ENCODE data around the gene MGP. TPM values are rescaled to one million over a fixed set of nuclear protein-coding genes. Genes with fewer than 3 reads are reported as not detected.

The MGP gene
- total RNA-seq, 1 experiment from 2014 or later, result 4.8 TPM

GRCh38 chr12:14892726-14893505 is 7.3 kb upstream of the MGP start:
- Mint-ChIP-seq H3K27ac (ENCODE audit: low read depth, unreplicated experiment) (no peak overlapping the region), H3K36me3 (ENCODE audit: insufficient read depth, unreplicated experiment) (no peaks in the 10 kb centered on the region), H3K4me1 (ENCODE audit: insufficient read depth, unreplicated experiment) (peaks cover 8% of the 10 kb centered on the region), H3K9me3 (ENCODE audit: unreplicated experiment) (no peaks in the 10 kb centered on the region), H3K4me3 (ENCODE audit: unreplicated experiment) (no peak overlapping the region), H3K27me3 (ENCODE audit: insufficient read depth, unreplicated experiment) (peaks cover 9% of the 10 kb centered on the region)
- intact Hi-C loops (cut with micrococcal nuclease), result no loop called here
- DNase-seq (ENCODE audit: unreplicated experiment), result peak; percentile 16
- ChIA-PET POLR2A (interaction anchor here (1.9 kb wide), 1 partner anchor 8 kb away, joined by 9 read pairs; no protein-coding TSS in a partner anchor), CTCF (interaction anchor here (0.6 kb wide), 1 partner anchor 107 kb away, joined by 4 read pairs; no protein-coding TSS in a partner anchor)
- BruUV-seq (replicated peaks), result no TSS peak
- no peak for TF ChIP-seq CTCF (IDR thresholded peaks at IDR 0.05; ENCODE audit: unreplicated experiment)

- Mint-ChIP-seq H3K4me1 (ENCODE audit: insufficient read depth, unreplicated experiment) (peaks cover 8% of the 10 kb centered on the region), H3K36me3 (ENCODE audit: insufficient read depth, unreplicated experiment) (no peaks in the 10 kb centered on the region), H3K27me3 (ENCODE audit: insufficient read depth, unreplicated experiment) (peaks cover 16% of the 10 kb centered on the region), H3K9me3 (ENCODE audit: unreplicated experiment) (no peaks in the 10 kb centered on the region), H3K27ac (ENCODE audit: low read depth, unreplicated experiment) (no peak overlapping the region), H3K4me3 (ENCODE audit: unreplicated experiment) (no peak overlapping the region)
- no peak for DNase-seq (ENCODE audit: unreplicated experiment)
- ChIA-PET CTCF (interaction anchor here (0.5 to 1.3 kb wide), 2 partner anchors 8 to 704 kb away, joined by 3 to 4 read pairs; no protein-coding TSS in a partner anchor), POLR2A (interaction anchor here (0.9 to 1.5 kb wide), 2 partner anchors 12 to 17 kb away, joined by 3 to 7 read pairs; no protein-coding TSS in a partner anchor)
- no peak for TF ChIP-seq CTCF (IDR thresholded peaks at IDR 0.05; ENCODE audit: unreplicated experiment)
- no TSS peak for BruUV-seq (replicated peaks)
- intact Hi-C loops (cut with micrococcal nuclease), result no loop called here
Observed at GRCh38 chr12:14890701-14891100, 5.0 kb upstream of the MGP start.

GRCh38 chr12:14886271-14886670 is 617 bp upstream of the MGP start:
- peak; percentile 11 for DNase-seq (ENCODE audit: unreplicated experiment)
- Mint-ChIP-seq H3K27me3 (ENCODE audit: insufficient read depth, unreplicated experiment) (peaks cover 16% of the 10 kb centered on the region), H3K4me1 (ENCODE audit: insufficient read depth, unreplicated experiment) (peaks cover 19% of the 10 kb centered on the region), H3K36me3 (ENCODE audit: insufficient read depth, unreplicated experiment) (no peaks in the 10 kb centered on the region), H3K27ac (ENCODE audit: low read depth, unreplicated experiment) (no peak overlapping the region), H3K9me3 (ENCODE audit: unreplicated experiment) (no peaks in the 10 kb centered on the region), H3K4me3 (ENCODE audit: unreplicated experiment) (no peak overlapping the region)
- POLR2A ChIA-PET, result no interaction called here
- intact Hi-C loops (cut with micrococcal nuclease), result no loop called here
- CTCF ChIA-PET, result no interaction called here
- TF ChIP-seq CTCF (IDR thresholded peaks at IDR 0.05; ENCODE audit: unreplicated experiment), result no peak
- no TSS peak for BruUV-seq (replicated peaks)

GRCh38 chr12:14884458-14884878 is 1.2 kb downstream of the MGP start:
- Mint-ChIP-seq H3K9me3 (ENCODE audit: unreplicated experiment) (no peaks in the 10 kb centered on the region), H3K36me3 (ENCODE audit: insufficient read depth, unreplicated experiment) (no peaks in the 10 kb centered on the region), H3K4me1 (ENCODE audit: insufficient read depth, unreplicated experiment) (peaks cover 19% of the 10 kb centered on the region), H3K27ac (ENCODE audit: low read depth, unreplicated experiment) (peak overlapping the region; percentile 79), H3K4me3 (ENCODE audit: unreplicated experiment) (peak overlapping the region; percentile 60), H3K27me3 (ENCODE audit: insufficient read depth, unreplicated experiment) (peaks cover 16% of the 10 kb centered on the region)
- peak; percentile 89 for DNase-seq (ENCODE audit: unreplicated experiment)
- ChIA-PET CTCF (interaction anchor here (0.7 kb wide), 1 partner anchor 8 kb away, joined by 4 read pairs; no protein-coding TSS in a partner anchor), POLR2A (interaction anchor here (0.8 to 1.3 kb wide), 7 partner anchors 9 to 112 kb away, joined by 3 to 9 read pairs (median 3); no protein-coding TSS in a partner anchor)
- no TSS peak for BruUV-seq (replicated peaks)
- intact Hi-C loops (cut with micrococcal nuclease), result no loop called here
- no peak for TF ChIP-seq CTCF (IDR thresholded peaks at IDR 0.05; ENCODE audit: unreplicated experiment)
